ENCODE results near the gene FBXO15.

Gene FBXO15

DNA sequence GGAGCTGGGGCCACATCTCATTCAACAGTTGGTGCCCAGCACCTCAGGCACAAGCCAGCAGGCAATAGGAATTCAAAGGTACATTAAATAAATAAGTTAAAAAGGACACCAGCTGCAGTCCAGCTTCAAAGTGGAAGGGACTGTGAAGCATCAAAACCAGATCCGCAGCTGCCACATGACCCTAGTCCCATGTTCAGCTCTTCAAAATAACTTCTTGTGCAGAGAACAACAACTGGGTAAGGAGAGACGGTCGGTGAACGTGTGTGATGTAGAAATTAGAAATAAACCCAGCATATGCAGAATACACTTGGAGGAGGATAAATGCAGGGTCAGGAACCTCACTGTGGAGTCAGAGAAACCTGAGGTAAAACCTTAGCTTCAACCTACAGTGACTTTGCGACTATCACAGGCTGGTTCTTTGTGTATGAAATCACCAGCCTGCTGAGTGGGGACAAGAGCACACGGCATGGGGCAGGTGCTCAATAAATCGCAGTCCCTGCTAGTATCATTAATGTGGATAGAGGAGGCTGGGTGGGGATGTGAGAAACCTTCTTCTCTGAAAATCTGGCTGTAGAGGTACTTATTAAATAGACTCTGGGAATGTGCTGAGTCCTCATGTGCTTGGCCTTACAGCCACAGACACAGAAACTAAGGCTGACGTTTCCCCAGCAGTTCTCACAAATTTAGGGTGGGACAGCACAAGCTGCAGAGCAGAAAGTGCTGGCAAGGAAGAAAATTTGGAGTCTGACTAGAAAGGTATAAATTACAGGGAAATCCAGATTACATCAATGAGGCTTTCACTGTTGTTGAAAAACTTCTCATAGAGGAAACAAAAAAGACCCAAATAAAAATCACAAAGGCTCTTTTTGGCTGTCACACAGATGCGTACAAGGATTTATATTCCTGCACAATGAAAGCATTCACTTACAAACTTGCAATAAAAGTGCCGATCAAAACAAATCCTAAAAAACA, 20.7 kb downstream of the FBXO15 start:
- Histone ChIP-seq H3K27me3 (ENCODE audit: control insufficient read depth, insufficient read depth, low read length) (no peaks in the 10 kb centered on the region), H3K4me1 (ENCODE audit: control insufficient read depth, insufficient read depth, low read length) (no peaks in the 10 kb centered on the region), H3K36me3 (ENCODE audit: control insufficient read depth, insufficient read depth, low read length) (no peaks in the 10 kb centered on the region), H3K27ac (ENCODE audit: low read depth, low read length) (no peak overlapping the region), H3K4me3 (ENCODE audit: low read length) (no peak overlapping the region), H3K9ac (ENCODE audit: low read length) (no peak overlapping the region)

DNA sequence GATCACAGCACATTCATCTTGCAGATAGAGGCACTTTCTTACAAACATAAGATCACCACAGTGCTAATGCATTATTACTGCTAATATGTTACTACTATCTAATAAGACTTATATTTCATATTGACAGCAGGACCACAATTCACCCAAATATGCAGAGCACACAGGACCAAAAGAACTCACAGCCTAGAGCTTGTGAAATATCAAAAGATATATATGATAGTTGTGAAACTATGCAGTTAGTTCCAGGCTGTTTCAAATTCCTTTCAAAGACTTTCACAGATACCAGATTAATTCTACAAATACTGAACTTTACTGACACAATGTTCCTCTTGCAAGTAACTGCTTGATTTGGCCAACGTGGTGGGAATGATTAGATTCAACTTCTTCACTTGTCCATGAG, 23.0 kb downstream of the FBXO15 start:
- no peak overlapping the region for H3K9ac ChIP-seq (ENCODE audit: low read length)

DNA sequence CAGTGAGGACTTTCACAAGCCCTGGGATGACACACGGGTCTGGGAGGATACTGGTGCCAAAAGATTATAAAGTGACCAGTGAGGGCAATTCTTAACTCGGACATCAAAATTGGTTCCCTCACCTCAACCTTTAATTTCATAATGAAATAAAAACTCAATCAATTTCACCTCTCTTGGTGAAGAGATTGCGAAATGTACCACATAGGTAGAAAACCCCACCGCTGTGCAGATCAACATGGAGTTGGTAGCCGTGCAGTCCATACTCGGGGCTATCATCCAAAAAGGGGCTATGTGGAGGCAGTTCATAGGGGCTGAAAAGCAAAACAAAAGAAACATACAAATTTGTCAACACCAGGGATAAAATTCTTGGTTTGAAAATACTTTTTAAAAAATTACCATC, 24.4 kb downstream of the FBXO15 start:
- Histone ChIP-seq H3K4me3 (ENCODE audit: low read length) (no peak overlapping the region), H3K9ac (ENCODE audit: low read length) (no peak overlapping the region), H3K36me3 (ENCODE audit: control insufficient read depth, insufficient read depth, low read length) (no peaks in the 10 kb centered on the region), H3K27ac (ENCODE audit: low read depth, low read length) (no peak overlapping the region), H3K4me1 (ENCODE audit: control insufficient read depth, insufficient read depth, low read length) (no peaks in the 10 kb centered on the region), H3K27me3 (ENCODE audit: control insufficient read depth, insufficient read depth, low read length) (no peaks in the 10 kb centered on the region)

More for the DNA sequence above, 23.0 kb downstream of the FBXO15 start:
- H3K27me3 ChIP-seq (ENCODE audit: control insufficient read depth, insufficient read depth, low read length) = no peaks in the 10 kb centered on the region
- no peak overlapping the region for H3K27ac ChIP-seq (ENCODE audit: low read depth, low read length)
- no peaks in the 10 kb centered on the region for H3K36me3 ChIP-seq (ENCODE audit: control insufficient read depth, insufficient read depth, low read length)
- H3K4me3 ChIP-seq (ENCODE audit: low read length) = no peak overlapping the region
- H3K4me1 ChIP-seq (ENCODE audit: control insufficient read depth, insufficient read depth, low read length) = no peaks in the 10 kb centered on the region

DNA sequence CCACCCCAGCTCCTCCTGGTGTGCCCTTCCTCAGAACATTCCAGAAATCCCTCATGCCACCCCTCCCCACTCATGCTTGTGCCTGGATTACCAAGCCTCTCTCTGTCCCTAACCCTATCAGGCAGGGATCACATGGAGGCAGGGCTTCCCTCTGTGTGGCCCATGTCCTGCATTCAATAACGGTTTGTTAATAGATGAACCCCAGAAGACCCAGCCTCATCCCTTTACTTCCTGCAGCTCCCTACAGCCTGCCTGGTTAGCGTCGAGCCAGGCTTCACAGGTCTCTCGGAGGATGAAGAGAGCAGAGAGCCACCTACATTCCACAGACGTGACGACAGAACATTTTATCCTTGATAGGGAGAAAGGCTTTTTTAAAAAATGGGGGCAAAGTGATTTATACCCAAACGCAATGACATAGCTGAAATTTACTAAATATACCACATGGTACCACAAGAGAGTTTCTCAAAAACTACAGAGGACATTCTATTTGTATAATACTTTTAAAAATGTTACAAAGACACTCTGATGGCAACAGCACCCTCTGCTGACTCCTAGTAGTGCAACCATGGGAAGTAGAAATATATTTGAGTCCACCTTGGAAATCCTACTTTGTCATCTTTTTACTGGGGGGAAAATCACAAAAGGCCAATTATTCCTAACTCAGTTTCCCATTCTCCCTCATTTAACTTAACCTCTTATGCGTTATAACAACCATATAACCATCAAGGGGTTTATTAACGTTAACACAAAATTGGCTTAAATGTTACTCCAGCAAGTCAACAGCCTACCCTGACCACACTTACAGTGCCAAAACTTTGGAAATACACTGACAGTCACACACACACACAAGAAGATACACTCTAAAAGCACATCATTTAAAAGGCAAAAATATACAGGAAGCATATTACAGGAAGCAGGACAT, 30.7 kb downstream of the FBXO15 start:
- no peak overlapping the region for H3K27ac ChIP-seq (ENCODE audit: low read depth, low read length)
- H3K9ac ChIP-seq (ENCODE audit: low read length) = no peak overlapping the region
- no peak overlapping the region for H3K4me3 ChIP-seq (ENCODE audit: low read length)
- no peaks in the 10 kb centered on the region for H3K36me3 ChIP-seq (ENCODE audit: control insufficient read depth, insufficient read depth, low read length)
- no peaks in the 10 kb centered on the region for H3K4me1 ChIP-seq (ENCODE audit: control insufficient read depth, insufficient read depth, low read length)
- no peaks in the 10 kb centered on the region for H3K27me3 ChIP-seq (ENCODE audit: control insufficient read depth, insufficient read depth, low read length)

DNA sequence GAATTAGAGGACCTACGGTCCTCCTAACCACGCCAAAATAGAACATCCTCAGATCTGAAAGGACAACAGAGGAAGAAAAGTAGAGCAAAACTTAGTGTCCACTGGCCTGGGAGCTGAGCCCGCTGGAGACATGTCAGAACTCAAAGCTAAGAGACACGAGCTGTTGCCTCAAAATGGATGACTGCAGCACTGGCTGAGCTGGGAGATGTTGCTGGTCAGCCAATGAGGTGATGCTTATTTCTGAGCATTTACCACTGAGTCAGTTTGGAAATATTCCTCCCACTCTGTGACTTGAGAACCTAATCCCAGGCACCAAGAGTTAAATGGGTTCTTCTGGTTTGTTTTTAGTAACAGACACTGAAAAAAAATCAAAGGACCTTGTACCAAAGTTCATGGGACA, 32.6 kb downstream of the FBXO15 start:
- Histone ChIP-seq H3K36me3 (ENCODE audit: control insufficient read depth, insufficient read depth, low read length) (no peaks in the 10 kb centered on the region), H3K4me1 (ENCODE audit: control insufficient read depth, insufficient read depth, low read length) (no peaks in the 10 kb centered on the region), H3K27me3 (ENCODE audit: control insufficient read depth, insufficient read depth, low read length) (no peaks in the 10 kb centered on the region), H3K9ac (ENCODE audit: low read length) (no peak overlapping the region), H3K4me3 (ENCODE audit: low read length) (no peak overlapping the region), H3K27ac (ENCODE audit: low read depth, low read length) (no peak overlapping the region)

DNA sequence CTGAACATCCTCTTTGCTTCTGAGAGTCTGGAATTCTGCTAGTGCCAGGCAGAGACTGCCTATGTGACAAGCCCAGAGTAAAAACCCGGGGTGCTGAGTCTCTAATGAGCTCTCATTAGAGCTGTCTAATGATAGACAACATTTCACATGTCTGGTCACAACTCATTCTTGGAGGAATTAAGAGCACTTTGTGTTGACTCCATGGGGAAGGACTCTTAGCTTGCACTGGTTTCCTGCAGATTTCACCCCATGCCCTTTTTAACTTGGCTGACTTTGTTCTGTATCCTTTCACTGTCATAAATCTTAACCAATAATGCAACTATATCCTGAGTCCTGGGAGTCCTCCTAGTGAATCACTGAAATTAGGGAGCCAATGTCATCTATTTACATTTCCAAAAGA, 33.5 kb downstream of the FBXO15 start:
- H3K9ac ChIP-seq (ENCODE audit: low read length) = no peak overlapping the region
- no peaks in the 10 kb centered on the region for H3K36me3 ChIP-seq (ENCODE audit: control insufficient read depth, insufficient read depth, low read length)
- H3K4me3 ChIP-seq (ENCODE audit: low read length) = no peak overlapping the region
- H3K4me1 ChIP-seq (ENCODE audit: control insufficient read depth, insufficient read depth, low read length) = no peaks in the 10 kb centered on the region
- H3K27ac ChIP-seq (ENCODE audit: low read depth, low read length) = no peak overlapping the region
- no peaks in the 10 kb centered on the region for H3K27me3 ChIP-seq (ENCODE audit: control insufficient read depth, insufficient read depth, low read length)

DNA sequence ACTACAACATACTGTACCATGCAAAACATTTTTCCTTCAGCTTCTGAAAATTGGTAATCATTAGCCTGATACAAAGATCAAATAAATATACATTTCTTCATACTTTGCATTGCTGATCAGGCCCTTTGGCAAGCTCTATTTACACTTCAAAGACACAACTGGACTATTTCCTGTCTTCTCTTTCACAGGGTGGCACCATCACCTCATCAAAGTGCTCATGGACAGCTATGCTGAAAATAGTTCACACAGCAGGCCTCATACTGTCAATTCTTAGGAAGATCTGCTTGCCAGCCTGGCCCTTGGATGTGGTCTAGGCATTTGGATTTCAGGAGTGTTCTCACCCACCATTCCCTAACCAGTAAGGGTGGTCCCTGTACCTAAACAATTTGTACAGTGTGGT, 33.9 kb downstream of the FBXO15 start:
- H3K4me1 ChIP-seq (ENCODE audit: control insufficient read depth, insufficient read depth, low read length) = no peaks in the 10 kb centered on the region
- no peaks in the 10 kb centered on the region for H3K27me3 ChIP-seq (ENCODE audit: control insufficient read depth, insufficient read depth, low read length)
- H3K9ac ChIP-seq (ENCODE audit: low read length) = no peak overlapping the region
- no peak overlapping the region for H3K27ac ChIP-seq (ENCODE audit: low read depth, low read length)
- H3K4me3 ChIP-seq (ENCODE audit: low read length) = no peak overlapping the region
- no peaks in the 10 kb centered on the region for H3K36me3 ChIP-seq (ENCODE audit: control insufficient read depth, insufficient read depth, low read length)

DNA sequence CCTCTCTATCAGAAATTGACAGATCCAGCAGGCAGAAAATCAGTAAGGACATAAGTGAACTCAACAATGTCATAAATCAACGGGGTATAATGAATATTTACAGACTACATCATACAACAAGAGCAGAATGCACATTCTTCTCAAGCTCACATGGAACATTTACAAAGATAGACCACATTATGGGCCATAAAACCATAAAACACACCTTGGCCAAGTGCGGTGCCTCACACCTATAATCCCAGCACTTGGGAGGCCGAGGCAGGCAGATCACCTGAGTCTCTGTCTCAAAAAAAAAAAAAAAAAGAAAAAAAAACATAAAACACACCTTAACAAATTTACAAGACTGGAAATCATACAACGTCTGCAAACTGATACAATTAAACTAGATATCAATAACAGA, 36.7 kb downstream of the FBXO15 start:
- Histone ChIP-seq H3K9ac (ENCODE audit: low read length) (no peak overlapping the region), H3K4me3 (ENCODE audit: low read length) (no peak overlapping the region), H3K36me3 (ENCODE audit: control insufficient read depth, insufficient read depth, low read length) (no peaks in the 10 kb centered on the region), H3K27me3 (ENCODE audit: control insufficient read depth, insufficient read depth, low read length) (no peaks in the 10 kb centered on the region), H3K27ac (ENCODE audit: low read depth, low read length) (no peak overlapping the region), H3K4me1 (ENCODE audit: control insufficient read depth, insufficient read depth, low read length) (no peaks in the 10 kb centered on the region)

DNA sequence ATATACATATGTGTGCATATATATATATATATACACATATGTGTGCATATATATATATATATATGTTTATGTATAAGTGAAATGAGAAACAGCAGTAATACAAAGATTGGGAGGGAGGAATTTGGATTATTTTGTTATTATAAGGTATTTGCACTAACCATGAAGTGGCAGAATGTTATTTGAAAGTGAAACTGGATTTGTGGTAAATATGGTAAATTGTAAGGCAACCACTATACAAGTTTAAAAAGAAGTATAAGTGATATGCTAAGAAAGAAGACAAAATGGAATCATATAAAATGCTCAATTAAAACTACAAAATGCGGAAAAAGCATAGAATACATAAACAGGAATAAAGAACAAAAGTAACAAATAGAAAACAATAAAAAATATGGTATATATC, 37.5 kb downstream of the FBXO15 start:
- Histone ChIP-seq H3K9ac (ENCODE audit: low read length) (no peak overlapping the region), H3K4me1 (ENCODE audit: control insufficient read depth, insufficient read depth, low read length) (no peaks in the 10 kb centered on the region), H3K27me3 (ENCODE audit: control insufficient read depth, insufficient read depth, low read length) (no peaks in the 10 kb centered on the region), H3K4me3 (ENCODE audit: low read length) (no peak overlapping the region), H3K27ac (ENCODE audit: low read depth, low read length) (no peak overlapping the region), H3K36me3 (ENCODE audit: control insufficient read depth, insufficient read depth, low read length) (no peaks in the 10 kb centered on the region)

DNA sequence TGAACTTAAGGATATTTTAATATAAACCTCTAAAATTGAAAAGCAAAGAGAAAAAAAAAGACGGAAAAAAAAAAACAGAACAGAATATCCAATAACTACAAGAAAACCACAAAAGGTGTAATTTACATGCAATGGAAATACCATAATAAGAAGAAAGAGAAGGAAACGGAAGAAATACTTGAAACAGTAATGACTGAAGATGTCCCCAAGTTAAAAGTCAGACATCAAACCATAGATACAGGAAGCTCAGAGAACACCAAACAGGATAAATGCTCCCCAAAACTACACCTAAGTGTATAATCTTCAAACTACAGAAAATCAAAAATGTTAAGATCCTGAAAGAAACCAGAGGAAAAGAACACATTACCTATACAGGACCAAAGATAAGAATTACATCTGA, 39.2 kb downstream of the FBXO15 start:
- Histone ChIP-seq H3K4me1 (ENCODE audit: control insufficient read depth, insufficient read depth, low read length) (no peaks in the 10 kb centered on the region), H3K9ac (ENCODE audit: low read length) (no peak overlapping the region), H3K27me3 (ENCODE audit: control insufficient read depth, insufficient read depth, low read length) (no peaks in the 10 kb centered on the region), H3K27ac (ENCODE audit: low read depth, low read length) (no peak overlapping the region), H3K4me3 (ENCODE audit: low read length) (no peak overlapping the region), H3K36me3 (ENCODE audit: control insufficient read depth, insufficient read depth, low read length) (no peaks in the 10 kb centered on the region)

DNA sequence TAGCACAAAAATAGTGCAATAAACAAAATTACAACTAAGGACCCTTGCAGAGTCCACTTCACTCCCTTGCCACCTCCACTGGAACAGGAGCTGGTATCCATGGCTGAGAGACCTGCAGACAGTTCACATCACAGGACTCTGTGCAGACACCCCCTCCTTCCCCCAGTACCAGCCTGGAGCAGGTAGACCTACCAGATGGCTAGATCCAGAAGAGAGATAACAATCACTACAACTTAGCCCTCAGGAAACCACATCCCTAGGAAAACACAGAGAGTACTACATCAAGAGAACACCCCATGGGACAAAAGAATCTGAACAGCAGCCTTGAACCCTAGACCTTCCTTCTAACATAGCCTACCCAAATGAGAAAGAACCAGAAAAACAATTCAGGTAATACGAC, 49.8 kb downstream of the FBXO15 start:
- no peak overlapping the region for H3K27ac ChIP-seq (ENCODE audit: low read depth, low read length)
- no peaks in the 10 kb centered on the region for H3K4me1 ChIP-seq (ENCODE audit: control insufficient read depth, insufficient read depth, low read length)
- no peaks in the 10 kb centered on the region for H3K36me3 ChIP-seq (ENCODE audit: control insufficient read depth, insufficient read depth, low read length)
- no peak overlapping the region for H3K9ac ChIP-seq (ENCODE audit: low read length)
- no peak overlapping the region for H3K4me3 ChIP-seq (ENCODE audit: low read length)
- no peaks in the 10 kb centered on the region for H3K27me3 ChIP-seq (ENCODE audit: control insufficient read depth, insufficient read depth, low read length)

DNA sequence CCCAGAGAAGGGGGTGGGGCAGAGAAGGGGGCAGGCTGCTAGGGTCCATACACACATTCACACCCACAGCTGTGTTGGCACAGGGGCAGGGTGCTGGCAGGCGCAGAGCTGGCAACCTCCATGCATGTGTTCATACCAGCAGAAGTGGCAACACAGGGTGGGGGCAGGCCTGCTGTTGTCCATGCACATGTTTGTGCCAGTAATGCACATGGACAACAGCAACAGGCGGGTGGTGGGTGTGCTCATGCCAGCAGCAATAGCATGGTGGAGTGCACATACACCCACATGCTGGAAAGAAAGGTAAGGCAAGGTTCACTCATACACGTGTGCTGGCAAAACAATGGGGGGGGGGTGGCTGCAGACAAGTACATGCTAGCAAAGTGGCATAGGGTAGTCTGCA, 54.7 kb downstream of the FBXO15 start:
- no peak overlapping the region for H3K4me3 ChIP-seq (ENCODE audit: low read length)
- H3K4me1 ChIP-seq (ENCODE audit: control insufficient read depth, insufficient read depth, low read length) = no peaks in the 10 kb centered on the region
- H3K9ac ChIP-seq (ENCODE audit: low read length) = no peak overlapping the region
- H3K36me3 ChIP-seq (ENCODE audit: control insufficient read depth, insufficient read depth, low read length) = no peaks in the 10 kb centered on the region
- no peak overlapping the region for H3K27ac ChIP-seq (ENCODE audit: low read depth, low read length)
- no peaks in the 10 kb centered on the region for H3K27me3 ChIP-seq (ENCODE audit: control insufficient read depth, insufficient read depth, low read length)
